Adipocyte (in vitro differentiated cells): ENCODE results near the gene BCL2L2.
"Not testable (repeated sequence)": the region's sequence is repeated elsewhere in the genome, so short reads cannot be mapped to it uniquely, and the experiment has no call there.

ENCODE experiments used
- DNase-seq: peaks from one replicate; pipeline ENCODE4 v3.0.0-alpha.2; 2015; ENCODE audit warnings: low read depth
- H3K27me3 ChIP-seq: replicated peaks from 2 replicates; pipeline ENCODE4 v1.7.0; 2013; ENCODE audit warnings: mild to moderate bottlenecking, low read length, moderate library complexity; ENCODE audit not compliant: control insufficient read depth, insufficient read depth
- H3K36me3 ChIP-seq: 2 replicates; pipeline ENCODE4 v1.7.0; 2013; ENCODE audit warnings: low read length, mild to moderate bottlenecking, moderate library complexity; ENCODE audit not compliant: control insufficient read depth, insufficient read depth, severe bottlenecking
- H3K4me1 ChIP-seq: 2 replicates; pipeline ENCODE4 v1.7.0; 2013; ENCODE audit warnings: mild to moderate bottlenecking, low read length, moderate library complexity; ENCODE audit not compliant: control insufficient read depth, insufficient read depth
- H3K4me3 ChIP-seq: 2 replicates; pipeline ENCODE4 v1.7.0; 2013; ENCODE audit warnings: mild to moderate bottlenecking, low read length, moderate library complexity
- H3K9ac ChIP-seq: 2 replicates; pipeline ENCODE4 v1.7.0; 2013; ENCODE audit warnings: mild to moderate bottlenecking, low read length, moderate library complexity
- H3K9me3 ChIP-seq: 2 replicates; pipeline ENCODE4 v1.7.0; 2013; ENCODE audit warnings: mild to moderate bottlenecking, low read length, moderate library complexity; ENCODE audit not compliant: control insufficient read depth

The BCL2L2 gene

GRCh38 chr14:23320584-23321571 is 14.2 kb downstream of the BCL2L2 start, which contains the start of gene PABPN1:
PABPN1 (plus strand) TSS chr14:23321457; CDS start chr14:23321470, 13 bp downstream.
- H3K4me3 ChIP-seq = peak within 1 kb of the TSS; percentile 99
- H3K4me1 ChIP-seq = peaks cover 26% of the 10 kb centered on the region
- no peaks in the 10 kb centered on the region for H3K9me3 ChIP-seq
- H3K9ac ChIP-seq = peak within 1 kb of the TSS; percentile 98
- peak; percentile 100 for DNase-seq
- H3K27me3 ChIP-seq = no peaks in the 10 kb centered on the region
- peaks cover 46% of the 10 kb centered on the region for H3K36me3 ChIP-seq

DNA sequence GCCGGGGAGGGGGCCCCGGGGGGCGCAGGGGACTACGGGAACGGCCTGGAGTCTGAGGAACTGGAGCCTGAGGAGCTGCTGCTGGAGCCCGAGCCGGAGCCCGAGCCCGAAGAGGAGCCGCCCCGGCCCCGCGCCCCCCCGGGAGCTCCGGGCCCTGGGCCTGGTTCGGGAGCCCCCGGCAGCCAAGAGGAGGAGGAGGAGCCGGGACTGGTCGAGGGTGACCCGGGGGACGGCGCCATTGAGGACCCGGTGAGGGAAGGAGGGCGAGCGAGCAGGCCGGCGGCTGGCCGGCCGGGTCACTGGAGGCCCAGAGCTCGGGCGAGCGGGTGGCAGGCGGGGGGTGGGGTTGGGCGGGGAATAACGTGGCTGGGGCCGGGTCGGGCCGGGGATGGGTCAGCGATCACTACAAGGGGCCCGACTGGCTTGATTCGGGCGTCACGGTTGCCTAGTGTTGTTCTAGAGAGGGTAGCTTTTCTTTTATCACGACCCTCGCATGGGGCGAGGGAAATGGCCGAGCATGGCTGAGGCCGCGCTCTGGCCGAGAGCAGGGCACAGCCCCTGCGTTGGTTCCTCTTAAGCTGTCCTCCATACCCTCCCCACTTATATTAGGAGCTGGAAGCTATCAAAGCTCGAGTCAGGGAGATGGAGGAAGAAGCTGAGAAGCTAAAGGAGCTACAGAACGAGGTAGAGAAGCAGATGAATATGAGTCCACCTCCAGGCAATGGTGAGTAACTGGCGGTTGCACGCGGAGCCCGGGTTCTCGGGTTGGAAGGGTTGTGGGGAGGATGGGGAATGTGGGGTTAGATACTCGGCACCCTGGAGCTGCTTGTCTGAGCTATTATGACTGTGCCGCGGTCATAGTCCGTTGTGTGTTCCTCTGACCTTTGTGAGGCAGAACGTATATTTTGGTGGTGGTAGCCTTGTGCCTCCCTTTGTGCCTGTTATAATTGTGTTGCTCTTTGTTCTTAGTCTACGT is 15.2 kb downstream of the BCL2L2 start:
- Histone ChIP-seq H3K4me3 (peak overlapping the region; percentile 99), H3K4me1 (peaks cover 26% of the 10 kb centered on the region), H3K36me3 (peaks cover 48% of the 10 kb centered on the region), H3K27me3 (no peaks in the 10 kb centered on the region), H3K9me3 (no peaks in the 10 kb centered on the region), H3K9ac (peak overlapping the region; percentile 98)
- DNase-seq = peak; percentile 75

DNA sequence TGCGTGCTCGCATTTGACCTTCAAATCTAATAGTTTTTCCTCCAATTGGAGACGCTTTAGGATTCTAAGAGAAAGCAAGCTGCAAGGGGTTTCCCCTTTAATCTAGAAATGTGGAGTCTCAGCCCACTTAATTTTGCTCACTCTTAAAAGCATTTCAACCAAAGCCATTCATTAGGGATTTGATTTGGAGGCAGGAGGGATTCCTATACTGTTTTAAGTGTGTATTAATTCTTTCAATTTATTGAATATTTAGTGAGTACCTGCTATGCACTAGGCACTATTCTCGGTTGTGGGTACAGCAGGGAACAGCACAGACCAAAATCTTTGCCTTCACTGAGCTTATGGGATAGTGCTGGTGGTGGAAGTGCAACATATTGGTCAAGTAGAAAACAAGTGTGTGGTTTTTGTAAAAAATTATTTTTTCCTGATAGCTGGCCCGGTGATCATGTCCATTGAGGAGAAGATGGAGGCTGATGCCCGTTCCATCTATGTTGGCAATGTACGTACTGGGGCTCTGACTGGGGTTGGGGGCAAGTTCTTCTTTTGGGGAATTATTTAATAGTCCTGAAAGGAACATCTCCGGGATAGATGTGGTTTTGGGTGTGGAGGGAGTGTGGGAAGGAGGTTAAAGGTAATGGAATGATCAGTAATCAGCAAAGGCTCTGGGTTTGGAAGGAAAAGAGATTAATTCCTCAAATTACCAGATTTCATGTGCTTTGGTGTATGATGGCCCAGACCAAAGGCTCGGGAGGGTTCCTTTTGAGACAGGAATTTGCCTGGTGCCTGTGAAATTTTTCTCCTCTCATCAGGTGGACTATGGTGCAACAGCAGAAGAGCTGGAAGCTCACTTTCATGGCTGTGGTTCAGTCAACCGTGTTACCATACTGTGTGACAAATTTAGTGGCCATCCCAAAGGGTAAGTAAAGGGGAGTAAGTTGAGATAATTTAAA is 16.2 kb downstream of the BCL2L2 start:
- DNase-seq = no peak
- no peaks in the 10 kb centered on the region for H3K9me3 ChIP-seq
- peaks cover 26% of the 10 kb centered on the region for H3K4me1 ChIP-seq
- H3K9ac ChIP-seq = peak overlapping the region; percentile 98
- H3K36me3 ChIP-seq = peaks cover 44% of the 10 kb centered on the region
- no peaks in the 10 kb centered on the region for H3K27me3 ChIP-seq
- H3K4me3 ChIP-seq = peak overlapping the region; percentile 99

- H3K36me3 ChIP-seq = peaks cover 44% of the 10 kb centered on the region
- H3K27me3 ChIP-seq = no peaks in the 10 kb centered on the region
- H3K4me3 ChIP-seq = peak overlapping the region; percentile 99
- peaks cover 26% of the 10 kb centered on the region for H3K4me1 ChIP-seq
- DNase-seq = no peak
- peak overlapping the region; percentile 98 for H3K9ac ChIP-seq
- no peaks in the 10 kb centered on the region for H3K9me3 ChIP-seq
These were observed 17.3 kb downstream of the BCL2L2 start for GRCh38 chr14:23323838-23324454.

GRCh38 chr14:23324455-23324846 is 17.8 kb downstream of the BCL2L2 start:
- no peak for DNase-seq
- Histone ChIP-seq H3K4me1 (peaks cover 26% of the 10 kb centered on the region), H3K9me3 (no peaks in the 10 kb centered on the region), H3K36me3 (peaks cover 40% of the 10 kb centered on the region), H3K4me3 (no peak overlapping the region), H3K9ac (peak overlapping the region; percentile 11), H3K27me3 (no peaks in the 10 kb centered on the region)

DNA sequence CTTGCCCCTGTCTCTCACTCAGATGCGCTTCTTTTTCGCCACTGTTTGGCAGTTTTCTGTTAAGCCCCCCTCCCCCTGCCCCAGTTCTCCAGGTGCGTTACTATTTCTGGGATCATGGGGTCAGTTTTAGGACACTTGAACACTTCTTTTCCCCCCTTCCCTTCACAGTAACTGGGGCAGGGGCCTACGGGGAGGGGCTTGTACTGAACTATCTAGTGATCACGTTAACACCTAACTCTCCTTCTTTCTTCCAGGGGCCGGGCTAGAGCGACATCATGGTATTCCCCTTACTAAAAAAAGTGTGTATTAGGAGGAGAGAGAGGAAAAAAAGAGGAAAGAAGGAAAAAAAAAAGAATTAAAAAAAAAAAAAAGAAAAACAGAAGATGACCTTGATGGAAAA is 18.4 kb downstream of the BCL2L2 start:
- peak overlapping the region; percentile 11 for H3K9ac ChIP-seq
- H3K9me3 ChIP-seq = no peaks in the 10 kb centered on the region
- no peak for DNase-seq
- H3K27me3 ChIP-seq = no peaks in the 10 kb centered on the region
- peaks cover 25% of the 10 kb centered on the region for H3K4me1 ChIP-seq
- H3K4me3 ChIP-seq = no peak overlapping the region
- peaks cover 35% of the 10 kb centered on the region for H3K36me3 ChIP-seq

GRCh38 chr14:23325746-23326145 is 19.1 kb downstream of the BCL2L2 start:
- H3K4me3 ChIP-seq, H3K9me3 ChIP-seq, H3K9ac ChIP-seq, H3K27me3 ChIP-seq, DNase-seq: not testable (repeated sequence)
- peaks cover 34% of the 10 kb centered on the region for H3K36me3 ChIP-seq
- peaks cover 17% of the 10 kb centered on the region for H3K4me1 ChIP-seq

DNA sequence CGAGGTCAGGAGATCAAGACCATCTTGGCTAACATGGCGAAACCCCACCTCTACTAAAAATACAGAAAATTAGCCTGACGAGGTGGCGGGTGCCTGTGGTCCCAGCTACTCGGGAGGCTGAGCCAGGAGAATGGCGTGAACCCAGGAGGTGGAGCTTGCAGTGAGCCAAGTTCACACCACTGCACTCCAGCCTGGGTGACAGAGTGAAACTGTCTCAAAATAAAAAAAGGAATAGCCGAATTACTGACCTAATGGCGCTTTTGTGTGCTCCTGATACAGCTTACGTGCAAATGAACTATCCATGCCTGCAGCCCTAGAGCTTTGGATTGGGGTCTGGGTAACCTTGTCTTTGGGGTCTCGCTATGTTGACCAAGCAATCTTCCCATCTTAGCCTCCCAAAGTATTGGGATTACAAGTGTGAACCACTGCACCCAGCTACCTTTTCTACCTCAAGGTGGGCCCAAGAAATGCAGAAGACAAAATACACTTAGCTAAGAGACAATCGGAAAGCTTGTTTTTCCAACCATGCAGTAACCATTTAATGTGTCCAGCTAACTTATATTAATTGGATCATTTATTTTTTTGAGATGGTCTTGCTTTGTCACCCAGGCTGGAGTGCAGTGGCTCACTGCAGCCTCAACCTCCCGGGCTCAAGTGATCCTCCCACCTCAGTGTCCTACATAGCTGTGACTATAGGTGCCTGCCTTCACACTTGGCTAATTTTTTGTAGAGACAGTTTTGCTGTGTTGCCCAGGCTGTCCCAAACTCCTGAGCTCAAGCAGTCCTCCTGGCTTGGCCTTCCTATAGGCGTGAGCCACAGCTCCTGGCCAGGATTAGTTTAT is 20.1 kb downstream of the BCL2L2 start:
- H3K9ac ChIP-seq = no peak overlapping the region
- H3K9me3 ChIP-seq = no peaks in the 10 kb centered on the region
- H3K4me1 ChIP-seq = peaks cover 17% of the 10 kb centered on the region
- peaks cover 4% of the 10 kb centered on the region for H3K27me3 ChIP-seq
- H3K4me3 ChIP-seq = no peak overlapping the region
- peaks cover 34% of the 10 kb centered on the region for H3K36me3 ChIP-seq
- no peak for DNase-seq

- Histone ChIP-seq H3K9me3 (no peaks in the 10 kb centered on the region), H3K36me3 (peaks cover 32% of the 10 kb centered on the region), H3K4me1 (peaks cover 12% of the 10 kb centered on the region), H3K27me3 (peaks cover 6% of the 10 kb centered on the region), H3K4me3 (no peak overlapping the region), H3K9ac (no peak overlapping the region)
- peak; percentile 92 for DNase-seq
These were observed 21.5 kb downstream of the BCL2L2 start for GRCh38 chr14:23327947-23328744.
